ENCODE results near the gene HPCAL1. TPM values are rescaled to one million over a fixed set of nuclear protein-coding genes. Genes with fewer than 3 reads are reported as not detected.

The HPCAL1 gene
- total and polyA plus RNA-seq, 2 donors: 10.0 to 36.3 TPM

GRCh38 chr2:10410823-10411437 lies 108.2 kb downstream of the HPCAL1 start:
- DNase-seq (ENCODE audit: extremely low spot score): no peak
- no peak overlapping the region for H3K4me3 ChIP-seq (ENCODE audit: low read depth, low read length)
- WGBS: 88% methylated on average over 13 of the region's 13 CpGs
- no peaks in the 10 kb centered on the region for H3K4me1 ChIP-seq (ENCODE audit: insufficient read depth)
- H3K36me3 ChIP-seq (ENCODE audit: insufficient read depth): no peaks in the 10 kb centered on the region
- H3K27ac ChIP-seq (ENCODE audit: low read depth): no peak overlapping the region

- Histone ChIP-seq H3K4me3 (ENCODE audit: low read depth, low read length) (no peak overlapping the region), H3K27ac (ENCODE audit: low read depth) (no peak overlapping the region), H3K36me3 (ENCODE audit: insufficient read depth) (no peaks in the 10 kb centered on the region), H3K4me1 (ENCODE audit: insufficient read depth) (no peaks in the 10 kb centered on the region)
- DNase-seq (ENCODE audit: extremely low spot score): no peak
- 93% methylated on average over 8 of the region's 8 CpGs for WGBS
Observed at GRCh38 chr2:10411557-10411956, 108.9 kb downstream of the HPCAL1 start.

GRCh38 chr2:10412380-10412779 lies 109.7 kb downstream of the HPCAL1 start:
- Histone ChIP-seq H3K36me3 (ENCODE audit: insufficient read depth) (no peaks in the 10 kb centered on the region), H3K4me1 (ENCODE audit: insufficient read depth) (no peaks in the 10 kb centered on the region), H3K27ac (ENCODE audit: low read depth) (no peak overlapping the region), H3K4me3 (ENCODE audit: low read depth, low read length) (no peak overlapping the region)
- WGBS: over 99% methylated on average over 3 of the region's 3 CpGs
- DNase-seq (ENCODE audit: extremely low spot score): no peak

GRCh38 chr2:10413503-10413902 lies 110.8 kb downstream of the HPCAL1 start:
- DNase-seq (ENCODE audit: extremely low spot score): no peak
- 91% methylated on average over 10 of the region's 10 CpGs for WGBS
- H3K36me3 ChIP-seq (ENCODE audit: insufficient read depth): no peaks in the 10 kb centered on the region
- H3K27ac ChIP-seq (ENCODE audit: low read depth): no peak overlapping the region
- H3K4me1 ChIP-seq (ENCODE audit: insufficient read depth): no peaks in the 10 kb centered on the region
- H3K4me3 ChIP-seq (ENCODE audit: low read depth, low read length): no peak overlapping the region

GRCh38 chr2:10413991-10414451 lies 111.3 kb downstream of the HPCAL1 start:
- 80% methylated on average over 7 of the region's 7 CpGs for WGBS
- Histone ChIP-seq H3K4me3 (ENCODE audit: low read depth, low read length) (no peak overlapping the region), H3K27ac (ENCODE audit: low read depth) (no peak overlapping the region), H3K36me3 (ENCODE audit: insufficient read depth) (no peaks in the 10 kb centered on the region), H3K4me1 (ENCODE audit: insufficient read depth) (no peaks in the 10 kb centered on the region)
- DNase-seq (ENCODE audit: extremely low spot score): no peak

GRCh38 chr2:10414591-10414990 lies 111.9 kb downstream of the HPCAL1 start:
- H3K36me3 ChIP-seq (ENCODE audit: insufficient read depth): no peaks in the 10 kb centered on the region
- WGBS: 69% methylated on average over 10 of the region's 10 CpGs

GRCh38 chr2:10415048-10415447 lies 112.3 kb downstream of the HPCAL1 start:
- DNase-seq (ENCODE audit: extremely low spot score): no peak
- no peak overlapping the region for H3K27ac ChIP-seq (ENCODE audit: low read depth)
- H3K36me3 ChIP-seq (ENCODE audit: insufficient read depth): no peaks in the 10 kb centered on the region
- H3K4me1 ChIP-seq (ENCODE audit: insufficient read depth): no peaks in the 10 kb centered on the region
- WGBS: 95% methylated on average over 8 of the region's 8 CpGs
- no peak overlapping the region for H3K4me3 ChIP-seq (ENCODE audit: low read depth, low read length)

More at GRCh38 chr2:10414591-10414990, 111.9 kb downstream of the HPCAL1 start:
- no peak overlapping the region for H3K4me3 ChIP-seq (ENCODE audit: low read depth, low read length)
- no peaks in the 10 kb centered on the region for H3K4me1 ChIP-seq (ENCODE audit: insufficient read depth)
- DNase-seq (ENCODE audit: extremely low spot score): no peak
- no peak overlapping the region for H3K27ac ChIP-seq (ENCODE audit: low read depth)

GRCh38 chr2:10415640-10416039 lies 112.9 kb downstream of the HPCAL1 start:
- no peak for DNase-seq (ENCODE audit: extremely low spot score)
- 80% methylated on average over 12 of the region's 12 CpGs for WGBS
- Histone ChIP-seq H3K36me3 (ENCODE audit: insufficient read depth) (no peaks in the 10 kb centered on the region), H3K27ac (ENCODE audit: low read depth) (no peak overlapping the region), H3K4me3 (ENCODE audit: low read depth, low read length) (no peak overlapping the region), H3K4me1 (ENCODE audit: insufficient read depth) (no peaks in the 10 kb centered on the region)

- DNase-seq (ENCODE audit: extremely low spot score): no peak
- 77% methylated on average over 6 of the region's 6 CpGs for WGBS
- Histone ChIP-seq H3K4me1 (ENCODE audit: insufficient read depth) (no peaks in the 10 kb centered on the region), H3K36me3 (ENCODE audit: insufficient read depth) (no peaks in the 10 kb centered on the region), H3K4me3 (ENCODE audit: low read depth, low read length) (no peak overlapping the region), H3K27ac (ENCODE audit: low read depth) (no peak overlapping the region)
Observed at GRCh38 chr2:10417551-10418335, 115.0 kb downstream of the HPCAL1 start.

GRCh38 chr2:10419553-10420257 lies 117.0 kb downstream of the HPCAL1 start:
- DNase-seq (ENCODE audit: extremely low spot score): no peak
- Histone ChIP-seq H3K4me3 (ENCODE audit: low read depth, low read length) (no peak overlapping the region), H3K36me3 (ENCODE audit: insufficient read depth) (no peaks in the 10 kb centered on the region), H3K27ac (ENCODE audit: low read depth) (no peak overlapping the region), H3K4me1 (ENCODE audit: insufficient read depth) (no peaks in the 10 kb centered on the region)
- WGBS: 97% methylated on average over 54 of the region's 54 CpGs

GRCh38 chr2:10422251-10422650 lies 119.5 kb downstream of the HPCAL1 start:
- Histone ChIP-seq H3K4me3 (ENCODE audit: low read depth, low read length) (no peak overlapping the region), H3K4me1 (ENCODE audit: insufficient read depth) (no peaks in the 10 kb centered on the region), H3K27ac (ENCODE audit: low read depth) (no peak overlapping the region), H3K36me3 (ENCODE audit: insufficient read depth) (peaks cover 3% of the 10 kb centered on the region)
- WGBS: 87% methylated on average over 6 of the region's 6 CpGs
- DNase-seq (ENCODE audit: extremely low spot score): no peak

- H3K36me3 ChIP-seq (ENCODE audit: insufficient read depth): peaks cover 3% of the 10 kb centered on the region
- no peaks in the 10 kb centered on the region for H3K4me1 ChIP-seq (ENCODE audit: insufficient read depth)
- WGBS: 93% methylated on average over 24 of the region's 24 CpGs
- no peak for DNase-seq (ENCODE audit: extremely low spot score)
- no peak overlapping the region for H3K27ac ChIP-seq (ENCODE audit: low read depth)
- no peak overlapping the region for H3K4me3 ChIP-seq (ENCODE audit: low read depth, low read length)
Observed at GRCh38 chr2:10422732-10423399, 120.2 kb downstream of the HPCAL1 start.

GRCh38 chr2:10423400-10423774 lies 120.7 kb downstream of the HPCAL1 start:
- 78% methylated on average over 6 of the region's 6 CpGs for WGBS
- H3K4me3 ChIP-seq (ENCODE audit: low read depth, low read length): no peak overlapping the region
- H3K27ac ChIP-seq (ENCODE audit: low read depth): no peak overlapping the region
- H3K36me3 ChIP-seq (ENCODE audit: insufficient read depth): peaks cover 3% of the 10 kb centered on the region
- H3K4me1 ChIP-seq (ENCODE audit: insufficient read depth): no peaks in the 10 kb centered on the region
- no peak for DNase-seq (ENCODE audit: extremely low spot score)
